ENCODE data around the gene ENDOG.
"Not testable (repeated sequence)": the region's sequence is repeated elsewhere in the genome, so short reads cannot be mapped to it uniquely, and the experiment has no call there.

The ENDOG gene

GRCh38 chr9:128829477-128830251, 11.4 kb downstream of the ENDOG start, which contains the start of gene SPOUT1:
TSS of gene SPOUT1 (minus strand) at chr9:128829794. CDS start at chr9:128829780, 14 bp downstream.
- DNase-seq = peak; percentile 98

- DNase-seq = no peak
These were observed 15.4 kb downstream of the ENDOG start for GRCh38 chr9:128833696-128834095.

- no peak for DNase-seq
These were observed 17.2 kb downstream of the ENDOG start for GRCh38 chr9:128835246-128836210.

- DNase-seq = no peak
These were observed 18.3 kb downstream of the ENDOG start for GRCh38 chr9:128836509-128837145.

- no peak for DNase-seq
These were observed 20.0 kb downstream of the ENDOG start for GRCh38 chr9:128838338-128838737.

GRCh38 chr9:128840524-128840923, 22.2 kb downstream of the ENDOG start:
- DNase-seq = no peak

- DNase-seq = no peak
These were observed 23.6 kb downstream of the ENDOG start for GRCh38 chr9:128841694-128842492.

- DNase-seq = not testable (repeated sequence)
These were observed 24.9 kb downstream of the ENDOG start for GRCh38 chr9:128843171-128843570.

GRCh38 chr9:128845186-128845931, 27.1 kb downstream of the ENDOG start:
- DNase-seq = no peak

- no peak for DNase-seq
These were observed 28.4 kb downstream of the ENDOG start for GRCh38 chr9:128846680-128847030.

GRCh38 chr9:128847803-128848202, 29.5 kb downstream of the ENDOG start:
- no peak for DNase-seq

GRCh38 chr9:128851024-128851423, 32.7 kb downstream of the ENDOG start:
- not testable (repeated sequence) for DNase-seq

- peak; percentile 27 for DNase-seq
These were observed 33.7 kb downstream of the ENDOG start for GRCh38 chr9:128851779-128852600.

- DNase-seq = not testable (repeated sequence)
These were observed 34.3 kb downstream of the ENDOG start for GRCh38 chr9:128852646-128853045.

- not testable (repeated sequence) for DNase-seq
These were observed 36.2 kb downstream of the ENDOG start for GRCh38 chr9:128854454-128854853.

GRCh38 chr9:128858476-128858875, 40.2 kb downstream of the ENDOG start:
- DNase-seq = not testable (repeated sequence)

- DNase-seq = no peak
These were observed 42.6 kb downstream of the ENDOG start for GRCh38 chr9:128860937-128861336.

GRCh38 chr9:128861501-128861900, 43.2 kb downstream of the ENDOG start:
- DNase-seq = no peak

- no peak for DNase-seq
These were observed 44.1 kb downstream of the ENDOG start for GRCh38 chr9:128862401-128862851.

GRCh38 chr9:128863647-128864046, 45.3 kb downstream of the ENDOG start:
- DNase-seq = peak; percentile 89
